OCI-LY7 (cell line): ENCODE data around the gene MDK. TPM values are rescaled to one million over a fixed set of nuclear protein-coding genes. Genes with fewer than 3 reads are reported as not detected.

ENCODE experiments used
- BruUV-seq: library from RNA; stranded (reverse); fragments of 400-500 nt; replicated peaks from 2 replicates; lab custom pipeline; 2021; lab: Mats Ljungman, UMichigan
- CTCF ChIA-PET: fragments of 300-600 bp; sonication (Branson Sonifier 250); formaldehyde crosslinking; loops from one replicate; lab custom pipeline; 2022; ENCODE audit warnings: antibody characterized with exemption; ENCODE audit not compliant: unreplicated experiment; lab: Charles Lee
- POLR2A ChIA-PET: fragments of 300-600 bp; sonication (Branson Sonifier 250); formaldehyde crosslinking; loops from one replicate; lab custom pipeline; 2022; ENCODE audit warnings: antibody characterized with exemption; lab: Charles Lee
- DNase-seq: peaks from one replicate; pipeline ENCODE4 v3.0.0-alpha.2; 2015; ENCODE audit warnings: low spot score
- H2AFZ ChIP-seq: fragments of 200-600 bp; sonication (generic), shearing (Covaris generic); 2 replicates; pipeline ENCODE4 v1.6.1; 2014; ENCODE audit warnings: mild to moderate bottlenecking, antibody characterized with exemption, low read length, moderate library complexity
- H3K27ac ChIP-seq: fragments of 200-600 bp; sonication (generic); 2 replicates; pipeline ENCODE4 v1.5.1; 2014; ENCODE audit warnings: mixed run types, low read depth, mild to moderate bottlenecking, moderate library complexity, low read length, inconsistent platforms; ENCODE audit not compliant: poor library complexity, severe bottlenecking
- H3K36me3 ChIP-seq: fragments of 200-600 bp; sonication (generic); 2 replicates; pipeline ENCODE4 v1.6.1; 2014; ENCODE audit warnings: mild to moderate bottlenecking, antibody characterized with exemption, low read length, moderate library complexity, mixed read lengths; ENCODE audit not compliant: insufficient read depth
- H3K4me1 ChIP-seq: fragments of 200-600 bp; sonication (generic); 2 replicates; pipeline ENCODE4 v1.5.1; 2014; ENCODE audit warnings: mild to moderate bottlenecking, low read length; ENCODE audit not compliant: insufficient read depth, poor library complexity, severe bottlenecking
- H3K4me2 ChIP-seq: fragments of 200-600 bp; sonication (generic); 2 replicates; pipeline ENCODE4 v1.6.1; 2014; ENCODE audit warnings: mild to moderate bottlenecking, low read length
- H3K4me3 ChIP-seq: fragments of 200-600 bp; sonication (generic); 2 replicates; pipeline ENCODE4 v1.5.1; 2014; ENCODE audit warnings: mild to moderate bottlenecking, low read depth, low read length; ENCODE audit not compliant: poor library complexity, severe bottlenecking
- H3K79me2 ChIP-seq: fragments of 200-600 bp; sonication (generic); 2 replicates; pipeline ENCODE4 v1.6.1; 2016; ENCODE audit warnings: low read depth, mild to moderate bottlenecking, low read length, moderate library complexity, mixed read lengths; ENCODE audit not compliant: insufficient read depth
- H3K9me2 ChIP-seq: fragments of 200-600 bp; sonication (generic); 2 replicates; pipeline ENCODE4 v1.6.1; 2016; ENCODE audit warnings: mild to moderate bottlenecking, low read length, mixed read lengths; ENCODE audit not compliant: insufficient read depth
- H3K9me3 ChIP-seq: fragments of 200-600 bp; sonication (generic); 2 replicates; pipeline ENCODE4 v1.6.1; 2014; ENCODE audit warnings: mild to moderate bottlenecking, mixed run types, low read length, mixed read lengths
- H4K20me1 ChIP-seq: fragments of 200-600 bp; sonication (generic); 2 replicates; pipeline ENCODE4 v1.6.1; 2014; ENCODE audit warnings: mild to moderate bottlenecking, antibody characterized with exemption, low read length, moderate library complexity, mixed read lengths; ENCODE audit not compliant: insufficient read depth
- CTCF ChIP-seq: fragments of 200-600 bp; sonication (generic); conservative IDR thresholded peaks from 2 replicates; pipeline ENCODE4 v1.5.1; 2014; ENCODE audit warnings: mild to moderate bottlenecking, antibody characterized with exemption, low read length, moderate library complexity, mixed read lengths
- EZH2phosphoT487 ChIP-seq: fragments of 200-600 bp; sonication (generic); IDR thresholded peaks from 2 replicates; pipeline ENCODE4 v1.6.1; 2018; ENCODE audit warnings: low read depth, borderline replicate concordance, mild to moderate bottlenecking, mixed run types, antibody characterized with exemption, low read length, moderate library complexity, mixed read lengths
- intact Hi-C: fragments of 100-400 bp; cut with micrococcal nuclease; formaldehyde crosslinking; loops from one replicate; pipeline ENCODE4 v1.10.0; 2022; ENCODE audit not compliant: unreplicated experiment
- total RNA-seq, 2 experiments: library from RNA; depleted of rRNA in 1 of 2; stranded (reverse); fragments of >200 nt in 1 of 2; shearing (Covaris generic) in 1 of 2; gene quantifications; 2 replicates each; pipeline ENCODE4 v1.2.3, GENCODE V29; 2014 to 2022

MDK gene
- total RNA-seq, 2 experiments from 2014 or later, result 5.1 to 6.2 TPM

GRCh38 chr11:46335271-46335670 lies 46.2 kb upstream of the MDK start:
- Histone ChIP-seq H3K9me2 (no peaks in the 10 kb centered on the region), H3K4me1 (peaks cover 3% of the 10 kb centered on the region), H3K27ac (no peak overlapping the region), H4K20me1 (no peaks in the 10 kb centered on the region), H3K36me3 (no peaks in the 10 kb centered on the region), H3K4me2 (no peak overlapping the region), H3K9me3 (no peaks in the 10 kb centered on the region), H3K4me3 (no peak overlapping the region), H2AFZ (no peak overlapping the region), H3K79me2 (no peaks in the 10 kb centered on the region)
- intact Hi-C loops, result no loop called here
- TF ChIP-seq EZH2phosphoT487, result no peak
- no peak for TF ChIP-seq CTCF
- POLR2A ChIA-PET, result no interaction called here
- no TSS peak for BruUV-seq
- no peak for DNase-seq
- CTCF ChIA-PET, result no interaction called here

- H3K79me2 ChIP-seq, result no peaks in the 10 kb centered on the region
- peaks cover 3% of the 10 kb centered on the region for H3K4me1 ChIP-seq
- H3K27ac ChIP-seq, result no peak overlapping the region
- no TSS peak for BruUV-seq
- H3K4me3 ChIP-seq, result no peak overlapping the region
- DNase-seq, result no peak
- H3K9me2 ChIP-seq, result no peaks in the 10 kb centered on the region
- intact Hi-C loops, result no loop called here
- H3K9me3 ChIP-seq, result no peaks in the 10 kb centered on the region
- POLR2A ChIA-PET, result no interaction called here
- H3K4me2 ChIP-seq, result no peak overlapping the region
- no peaks in the 10 kb centered on the region for H4K20me1 ChIP-seq
- CTCF ChIA-PET, result no interaction called here
- H2AFZ ChIP-seq, result no peak overlapping the region
- TF ChIP-seq CTCF, result no peak
- no peak for TF ChIP-seq EZH2phosphoT487
- no peaks in the 10 kb centered on the region for H3K36me3 ChIP-seq
Observed at GRCh38 chr11:46335890-46336562, 45.4 kb upstream of the MDK start.

GRCh38 chr11:46336563-46337180 lies 44.8 kb upstream of the MDK start:
- Histone ChIP-seq H3K4me1 (peaks cover 3% of the 10 kb centered on the region), H3K9me3 (no peaks in the 10 kb centered on the region), H3K4me2 (no peak overlapping the region), H2AFZ (no peak overlapping the region), H4K20me1 (no peaks in the 10 kb centered on the region), H3K9me2 (no peaks in the 10 kb centered on the region), H3K36me3 (no peaks in the 10 kb centered on the region), H3K79me2 (no peaks in the 10 kb centered on the region), H3K4me3 (no peak overlapping the region), H3K27ac (no peak overlapping the region)
- ChIA-PET CTCF (no interaction called here), POLR2A (no interaction called here)
- no peak for TF ChIP-seq EZH2phosphoT487
- no peak for TF ChIP-seq CTCF
- no TSS peak for BruUV-seq
- intact Hi-C loops, result no loop called here
- DNase-seq, result no peak
